Testis (tissue), 2 donors: ENCODE measurements around the gene RARA.

Source experiments
- CTCF ChIP-seq, 3 experiments: fragments of 450-650 bp in 2 of 3; fragments of 200-600 bp in 1 of 3; sonication (generic) in 1 of 3; IDR thresholded peaks; one replicate each; pipeline ENCODE4 v1.5.1; 2016 to 2019; ENCODE audit warnings: antibody characterized with exemption in 3 of 3, mild to moderate bottlenecking in 2 of 3, moderate library complexity in 1 of 3
- POLR2A ChIP-seq: fragments of 450-650 bp; IDR thresholded peaks from one replicate; pipeline ENCODE4 v1.6.1; 2017; ENCODE audit warnings: antibody characterized with exemption, mild to moderate bottlenecking, moderate library complexity

DNA sequence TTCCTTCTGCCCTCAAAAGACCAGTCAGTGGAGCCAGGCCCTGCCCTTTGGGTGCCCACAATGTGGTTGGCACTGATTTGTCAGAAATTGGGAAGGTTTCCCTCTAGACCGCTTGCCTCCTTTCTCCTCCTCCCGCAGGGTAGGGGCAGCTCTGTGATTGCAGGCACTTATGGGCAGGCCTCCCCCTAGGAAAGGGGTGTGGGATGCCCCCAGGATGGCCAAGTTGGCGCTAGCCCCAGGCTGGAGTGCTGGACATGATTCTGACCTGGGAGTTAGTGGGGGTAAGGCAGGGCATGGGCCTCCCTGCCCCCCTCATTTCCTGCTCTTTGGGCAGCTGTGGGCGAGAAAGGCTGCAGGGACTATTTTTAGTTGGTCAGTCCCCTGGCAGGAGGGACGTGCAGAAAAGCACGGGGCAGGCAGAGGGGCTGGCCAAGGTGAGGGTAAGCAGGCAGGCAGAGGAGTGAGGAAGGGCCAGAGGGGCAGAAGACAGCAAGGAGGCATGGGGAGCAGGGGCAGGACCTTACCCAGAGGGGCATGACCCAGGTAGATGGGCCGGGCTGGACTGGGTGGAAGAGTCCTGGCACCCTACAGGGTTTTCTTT is 3.3 kb downstream of the RARA start:
- TF ChIP-seq CTCF (IDR thresholded peaks at IDR 0.05) (no peak), POLR2A (no peak)
